Superior temporal gyrus (tissue), 1 donor: Measurements from ENCODE around the gene CIB1.
"Not testable (repeated sequence)": the region's sequence is repeated elsewhere in the genome, so short reads cannot be mapped to it uniquely, and the experiment has no call there.

Source experiments
- DNase-seq: peaks from one replicate; pipeline ENCODE4 v3.0.0-alpha.2; 2016; ENCODE audit errors: extremely low spot score

The CIB1 gene

GRCh38 chr15:90233387-90234095, at the start of gene CIB1:
Gene CIB1 (minus strand): TSS chr15:90233941. CDS start chr15:90233885, 56 bp downstream.
- peak; percentile 93 for DNase-seq

- not testable (repeated sequence) for DNase-seq
Observed at GRCh38 chr15:90281637-90282036, 47.9 kb upstream of the CIB1 start.

GRCh38 chr15:90280743-90281142, 47.0 kb upstream of the CIB1 start:
- DNase-seq: not testable (repeated sequence)

- DNase-seq: not testable (repeated sequence)
Observed at GRCh38 chr15:90278467-90278866, 44.7 kb upstream of the CIB1 start.

- DNase-seq: no peak
Observed at GRCh38 chr15:90271459-90272166, 37.9 kb upstream of the CIB1 start.

GRCh38 chr15:90270502-90271150, 36.9 kb upstream of the CIB1 start:
- DNase-seq: no peak

- DNase-seq: no peak
Observed at GRCh38 chr15:90268415-90268814, 34.7 kb upstream of the CIB1 start.

GRCh38 chr15:90266485-90266884, 32.7 kb upstream of the CIB1 start:
- no peak for DNase-seq

- no peak for DNase-seq
Observed at GRCh38 chr15:90266061-90266431, 32.3 kb upstream of the CIB1 start.

- peak; percentile 97 for DNase-seq
Observed at GRCh38 chr15:90265271-90266060, 31.7 kb upstream of the CIB1 start, which contains the start of gene NGRN. Gene NGRN (plus strand): TSS chr15:90265672. CDS start chr15:90265713, 41 bp downstream.

GRCh38 chr15:90264671-90265070, 30.9 kb upstream of the CIB1 start:
- no peak for DNase-seq

GRCh38 chr15:90262426-90262825, 28.7 kb upstream of the CIB1 start:
- no peak for DNase-seq

GRCh38 chr15:90261811-90262210, 28.1 kb upstream of the CIB1 start:
- no peak for DNase-seq

- DNase-seq: not testable (repeated sequence)
Observed at GRCh38 chr15:90260731-90261130, 27.0 kb upstream of the CIB1 start.

GRCh38 chr15:90259524-90259923, 25.8 kb upstream of the CIB1 start:
- no peak for DNase-seq

- no peak for DNase-seq
Observed at GRCh38 chr15:90257776-90258175, 24.0 kb upstream of the CIB1 start.

GRCh38 chr15:90249203-90249863, 15.6 kb upstream of the CIB1 start, which contains the start of gene TTLL13:
Gene TTLL13 (plus strand): TSS chr15:90249556. CDS start chr15:90250631, 1,075 bp downstream.
- DNase-seq: peak; percentile 82

GRCh38 chr15:90248789-90249202, 15.1 kb upstream of the CIB1 start:
- no peak for DNase-seq

GRCh38 chr15:90243943-90244639, 10.3 kb upstream of the CIB1 start:
- peak; percentile 64 for DNase-seq
